Measurements from ENCODE around the gene FLOT2. TPM values are rescaled to one million over a fixed set of nuclear protein-coding genes. Genes with fewer than 3 reads are reported as not detected.

The FLOT2 gene
- total and polyA plus RNA-seq, 2 of the 8 experiments (the other 6 are each of a cell fraction or from before 2014, with no cell fraction given), result 116 to 189 TPM

DNA sequence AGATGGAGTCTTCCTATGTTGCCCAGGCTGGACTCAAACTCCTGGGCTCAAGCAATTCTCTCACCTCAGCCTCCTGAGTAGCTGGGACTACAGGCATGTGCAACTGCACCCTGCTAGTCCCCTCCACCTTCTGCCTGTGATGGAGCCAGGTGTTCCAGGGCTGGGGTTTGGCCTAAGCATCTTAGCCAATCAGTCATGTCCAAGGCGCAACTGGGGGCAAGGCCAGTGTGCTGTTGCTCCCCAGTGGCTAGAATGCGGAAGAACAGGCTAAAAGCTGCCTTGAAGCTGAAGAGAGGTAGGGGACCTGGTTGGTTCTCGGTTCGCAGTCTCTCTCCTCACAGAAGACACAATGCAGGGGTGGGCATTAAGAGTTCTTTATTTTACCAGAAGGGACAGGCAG lies 18.6 kb downstream of the FLOT2 start:
- Histone ChIP-seq H3K27me3 (replicated peaks in 1 of 4; ENCODE audit: control insufficient read depth in 3 of 4, extremely low read depth in 1 of 4, insufficient read depth in 3 of 4, low read length in 3 of 4) (no peaks in the 10 kb centered on the region; a peak in 1 of 7 replicates), H3K4ac (replicated peaks; ENCODE audit: insufficient read length, low read depth, low read length) (no peak overlapping the region), H3K79me2 (ENCODE audit: control insufficient read depth in 1 of 2, insufficient read depth in 2 of 2, low read length in 2 of 2) (no peaks in the 10 kb centered on the region), H3K4me2 (ENCODE audit: insufficient read depth in 1 of 2, low read depth in 2 of 2, low read length in 2 of 2) (no peak overlapping the region), H2BK12ac (ENCODE audit: low read depth, low read length) (0 out of 2 replicates have a peak overlapping the region, but pooled peaks have one; percentile 14), H3K23ac (ENCODE audit: insufficient read length) (no peak overlapping the region), H2BK15ac (ENCODE audit: low read length) (no peak overlapping the region), H2AK5ac (ENCODE audit: low read depth, low read length) (no peak overlapping the region), H2AFZ (ENCODE audit: low read length) (no peak overlapping the region), H2BK20ac (ENCODE audit: low read length) (no peak overlapping the region), H4K91ac (replicated peaks; ENCODE audit: insufficient read length, low read length) (no peak overlapping the region), H3K4me3 (ENCODE audit: extremely low read depth in 1 of 4, insufficient read depth in 2 of 4, low read depth in 3 of 4, low read length in 4 of 4) (no peak overlapping the region), H4K8ac (ENCODE audit: extremely low read depth, insufficient read depth, low read length) (no peak overlapping the region), H3K9me3 (ENCODE audit: insufficient read depth in 2 of 2, low read depth in 1 of 2, low read length in 1 of 2) (no peaks in the 10 kb centered on the region), H2BK120ac (replicated peaks; ENCODE audit: low read depth, low read length) (no peak overlapping the region), H3K4me1 (replicated peaks in 1 of 4; ENCODE audit: control insufficient read depth in 3 of 4, insufficient read depth in 4 of 4, low read length in 3 of 4) (no peaks in the 10 kb centered on the region; a peak in 3 of 7 replicates), H3K36me3 (ENCODE audit: control insufficient read depth in 2 of 4, insufficient read depth in 4 of 4, low read length in 3 of 4) (peaks cover 9 to 34% (median 21%) of the 10 kb centered on the region in 4 experiments; a peak in 6 of 8 replicates), H3K56ac (replicated peaks; ENCODE audit: insufficient read length, low read depth, low read length) (no peak overlapping the region), H2BK5ac (ENCODE audit: low read depth, low read length) (no peak overlapping the region), H3K23me2 (ENCODE audit: low read depth, low read length) (no peaks in the 10 kb centered on the region), H3K27ac (ENCODE audit: low read depth, low read length) (no peak overlapping the region), H4K5ac (ENCODE audit: insufficient read length, low read depth, low read length) (no peak overlapping the region), H3K14ac (ENCODE audit: insufficient read length) (no peak overlapping the region), H4K20me1 (replicated peaks in 1 of 2; ENCODE audit: control insufficient read depth in 1 of 2, insufficient read depth in 2 of 2, low read length in 2 of 2) (no peaks in the 10 kb centered on the region), H3K9ac (replicated peaks in 1 of 4; ENCODE audit: extremely low read depth in 1 of 4, low read depth in 3 of 4, low read length in 3 of 4) (no peak overlapping the region), H3K79me1 (ENCODE audit: low read depth, low read length) (no peaks in the 10 kb centered on the region; the same call in 1 of the 2 replicates), H3K18ac (ENCODE audit: extremely low read depth, low read length) (no peak overlapping the region)
- DNase-seq (ENCODE audit: low read depth in 1 of 2, low spot score in 2 of 2) (peak; percentile 67 to 75), FAIRE-seq (peak; percentile 96)
- WGBS, 2 experiments (ENCODE audit: extremely low coverage in 1 of 2, insufficient coverage in 1 of 2, insufficient read length in 1 of 2, insufficient replicate concordance in 2 of 2, low coverage in 1 of 2, low lambda C conversion rate in 2 of 2, missing lambda C conversion rate in 1 of 2), result 55% methylated on average over 4 of the region's 4 CpGs; no CpG with 5 or more reads in 1 of the 2 experiments
- ChIA-PET CTCF (ENCODE audit: partially characterized antibody) (interaction anchor here (0.6 to 5.7 kb wide), 41 partner anchors 9 to 261 kb away, joined by 3 to 73 read pairs (median 5); partner anchors contain the start of genes FAM222B, FLOT2 and TLCD1), POLR2A (ENCODE audit: partially characterized antibody) (interaction anchor here (0.6 to 2.3 kb wide), 16 partner anchors 8 to 238 kb away, joined by 3 to 13 read pairs (median 4); partner anchors contain the start of gene RPL23A)
- peak; percentile 98 for TF ChIP-seq TEAD4 (IDR thresholded peaks at IDR 0.05; ENCODE audit: low read depth, low read length)
- no peak for TF ChIP-seq RFX5 (IDR thresholded peaks at IDR 0.05; ENCODE audit: borderline replicate concordance, low read depth, low read length)
- TF ChIP-seq GTF2F1 (IDR thresholded peaks at IDR 0.05; ENCODE audit: borderline replicate concordance, low read depth, low read length), result no peak
- peak; percentile 90 to 94 for TF ChIP-seq RAD21 (IDR thresholded peaks at IDR 0.05 in 1 of 2, conservative IDR thresholded peaks at IDR 0.05 in 1 of 2; ENCODE audit: low read depth in 2 of 2, low read length in 2 of 2)
- TF ChIP-seq SIN3A (conservative IDR thresholded peaks at IDR 0.05 in 1 of 2, IDR thresholded peaks at IDR 0.05 in 1 of 2; ENCODE audit: low read depth in 1 of 2, low read length in 2 of 2), result peak in 1 of 2 experiments; percentile 68; a peak in 2 of 4 replicates
- TF ChIP-seq JUND (IDR thresholded peaks at IDR 0.05; ENCODE audit: low read length), result no peak
- 0 out of 2 replicates have a peak, but pooled peaks have one; percentile 34 for TF ChIP-seq TAF1 (IDR thresholded peaks at IDR 0.05; ENCODE audit: low read depth, low read length)
- TF ChIP-seq, protein P1, sequence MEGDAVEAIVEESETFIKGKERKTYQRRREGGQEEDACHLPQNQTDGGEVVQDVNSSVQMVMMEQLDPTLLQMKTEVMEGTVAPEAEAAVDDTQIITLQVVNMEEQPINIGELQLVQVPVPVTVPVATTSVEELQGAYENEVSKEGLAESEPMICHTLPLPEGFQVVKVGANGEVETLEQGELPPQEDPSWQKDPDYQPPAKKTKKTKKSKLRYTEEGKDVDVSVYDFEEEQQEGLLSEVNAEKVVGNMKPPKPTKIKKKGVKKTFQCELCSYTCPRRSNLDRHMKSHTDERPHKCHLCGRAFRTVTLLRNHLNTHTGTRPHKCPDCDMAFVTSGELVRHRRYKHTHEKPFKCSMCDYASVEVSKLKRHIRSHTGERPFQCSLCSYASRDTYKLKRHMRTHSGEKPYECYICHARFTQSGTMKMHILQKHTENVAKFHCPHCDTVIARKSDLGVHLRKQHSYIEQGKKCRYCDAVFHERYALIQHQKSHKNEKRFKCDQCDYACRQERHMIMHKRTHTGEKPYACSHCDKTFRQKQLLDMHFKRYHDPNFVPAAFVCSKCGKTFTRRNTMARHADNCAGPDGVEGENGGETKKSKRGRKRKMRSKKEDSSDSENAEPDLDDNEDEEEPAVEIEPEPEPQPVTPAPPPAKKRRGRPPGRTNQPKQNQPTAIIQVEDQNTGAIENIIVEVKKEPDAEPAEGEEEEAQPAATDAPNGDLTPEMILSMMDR (IDR thresholded peaks at IDR 0.05; ENCODE audit: control extremely low read depth in 1 of 3, insufficient read depth in 1 of 3, low read depth in 1 of 3, low read length in 3 of 3), result peak; percentile 81 to 96 (median 85)

Data from H1 (cell line).